GM13977 (cell line): ENCODE measurements around the gene CHPT1.

Experiments used
- DNase-seq: peaks from one replicate; pipeline ENCODE4 v3.0.0; 2012; ENCODE audit warnings: low spot score
- in situ Hi-C: fragments of 300-500 bp; cut with MboI; formaldehyde crosslinking; loops from one replicate; pipeline ENCODE4 v1.12.0; 2022; ENCODE audit warnings: low sequenced_read_pairs, low pct_unique_long_range_greater_than_20kb, mixed read lengths, inconsistent platforms; ENCODE audit not compliant: unreplicated experiment
- TF ChIP-seq, protein P1 (sequence below): IDR thresholded peaks from 2 replicates; pipeline ENCODE4 v1.5.1; 2012; ENCODE audit warnings: mild to moderate bottlenecking, control low read depth; ENCODE audit not compliant: insufficient read depth; ENCODE audit errors: extremely low read depth, missing control alignments

The CHPT1 gene

DNA sequence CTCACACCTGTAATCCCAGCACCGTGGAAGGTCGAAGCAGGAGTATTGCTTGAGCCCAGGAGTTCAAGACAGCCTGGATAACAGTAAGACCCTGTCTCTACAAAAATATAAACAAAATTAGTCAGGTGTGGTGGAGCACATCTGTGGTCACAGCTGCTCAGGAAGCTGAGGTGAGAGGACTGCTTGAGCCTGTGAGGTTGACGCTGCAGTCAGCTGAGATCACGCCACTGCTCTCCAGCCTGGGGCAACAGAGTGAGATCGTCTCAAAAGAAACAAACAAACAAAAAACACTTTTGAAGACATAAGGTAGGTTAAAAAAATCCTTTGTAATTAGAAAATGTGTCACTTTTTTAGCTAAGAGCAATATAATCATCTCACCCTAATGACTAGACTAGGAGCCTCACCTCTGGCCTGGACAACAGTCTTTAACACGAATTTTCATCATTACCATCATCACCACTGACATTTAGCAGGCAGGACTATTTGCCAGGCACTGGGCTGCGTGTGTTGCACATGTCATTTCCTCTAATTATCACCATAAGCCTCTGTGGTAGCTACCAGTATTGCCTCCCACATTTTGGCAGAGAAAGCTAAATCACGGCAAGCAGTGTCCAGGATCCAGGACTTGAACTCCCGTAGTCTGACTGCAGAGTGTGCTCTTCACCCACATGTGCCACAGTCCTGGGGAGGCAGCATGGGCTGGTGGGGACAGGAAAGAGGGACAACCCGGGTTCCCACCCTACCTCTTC is 46.5 kb downstream of the CHPT1 start:
- DNase-seq, result peak; percentile 33
- in situ Hi-C loops, result no loop called here
- TF ChIP-seq, protein P1, sequence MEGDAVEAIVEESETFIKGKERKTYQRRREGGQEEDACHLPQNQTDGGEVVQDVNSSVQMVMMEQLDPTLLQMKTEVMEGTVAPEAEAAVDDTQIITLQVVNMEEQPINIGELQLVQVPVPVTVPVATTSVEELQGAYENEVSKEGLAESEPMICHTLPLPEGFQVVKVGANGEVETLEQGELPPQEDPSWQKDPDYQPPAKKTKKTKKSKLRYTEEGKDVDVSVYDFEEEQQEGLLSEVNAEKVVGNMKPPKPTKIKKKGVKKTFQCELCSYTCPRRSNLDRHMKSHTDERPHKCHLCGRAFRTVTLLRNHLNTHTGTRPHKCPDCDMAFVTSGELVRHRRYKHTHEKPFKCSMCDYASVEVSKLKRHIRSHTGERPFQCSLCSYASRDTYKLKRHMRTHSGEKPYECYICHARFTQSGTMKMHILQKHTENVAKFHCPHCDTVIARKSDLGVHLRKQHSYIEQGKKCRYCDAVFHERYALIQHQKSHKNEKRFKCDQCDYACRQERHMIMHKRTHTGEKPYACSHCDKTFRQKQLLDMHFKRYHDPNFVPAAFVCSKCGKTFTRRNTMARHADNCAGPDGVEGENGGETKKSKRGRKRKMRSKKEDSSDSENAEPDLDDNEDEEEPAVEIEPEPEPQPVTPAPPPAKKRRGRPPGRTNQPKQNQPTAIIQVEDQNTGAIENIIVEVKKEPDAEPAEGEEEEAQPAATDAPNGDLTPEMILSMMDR, result peak; percentile 27

DNA sequence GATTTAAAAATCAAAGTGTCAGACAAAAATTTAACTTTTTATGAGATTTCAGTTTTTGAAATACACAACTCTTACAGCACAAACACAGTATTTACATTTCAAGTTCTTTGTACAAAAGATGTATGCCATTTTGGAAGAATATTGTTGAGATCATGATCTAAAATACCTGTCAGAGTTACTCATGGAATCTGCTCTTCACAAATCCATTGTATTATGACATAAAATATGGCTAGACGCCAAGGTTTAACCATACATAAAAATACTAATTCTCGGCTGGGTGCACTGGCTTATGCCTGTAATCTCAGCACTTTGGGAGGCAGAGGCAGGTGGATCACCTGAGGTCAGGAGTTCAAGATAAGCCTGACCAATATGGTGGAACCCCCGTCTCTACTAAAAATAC is 48.0 kb downstream of the CHPT1 start:
- no peak for DNase-seq
- in situ Hi-C loops, result no loop called here
- TF ChIP-seq, protein P1, result no peak

DNA sequence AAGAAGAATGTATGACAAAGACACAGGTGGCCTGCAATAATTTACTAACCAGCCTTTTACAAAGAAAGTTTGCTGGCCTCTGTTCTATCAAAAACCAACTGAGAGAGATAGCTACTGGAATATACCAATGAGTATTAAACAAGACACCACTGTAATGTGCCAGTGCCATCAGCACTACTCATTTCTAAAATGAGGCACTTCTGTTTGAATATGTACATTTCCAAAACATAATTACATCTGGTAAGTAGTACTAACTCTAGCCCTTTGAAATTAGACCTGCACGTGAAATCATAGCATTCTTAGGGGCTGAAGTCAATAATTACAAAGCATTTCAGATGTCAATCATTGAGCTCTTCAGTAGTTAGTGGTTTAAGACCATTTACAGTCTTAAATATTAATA is 48.8 kb downstream of the CHPT1 start:
- in situ Hi-C loops, result no loop called here
- DNase-seq, result no peak
- TF ChIP-seq, protein P1, result no peak

DNA sequence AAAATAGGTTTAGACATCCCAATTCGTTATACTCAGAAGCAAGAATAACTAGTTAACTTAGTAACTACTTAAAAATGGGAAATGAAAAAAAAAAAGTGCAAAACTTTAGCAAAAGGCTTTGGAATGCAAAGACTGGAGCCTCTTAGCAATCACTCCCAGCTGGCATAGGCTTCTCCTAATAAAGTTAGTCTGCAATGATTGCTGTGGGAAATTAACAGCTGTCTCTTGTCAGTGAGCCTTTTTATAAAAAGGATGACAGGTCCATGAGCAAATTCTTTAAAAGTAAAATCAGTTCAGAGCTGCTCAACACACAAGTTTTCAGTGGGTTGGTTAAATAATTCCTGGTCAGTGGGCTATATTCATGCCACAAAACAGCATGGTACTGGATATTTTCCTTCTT is 49.2 kb downstream of the CHPT1 start:
- in situ Hi-C loops, result no loop called here
- TF ChIP-seq, protein P1, result no peak
- DNase-seq, result no peak

DNA sequence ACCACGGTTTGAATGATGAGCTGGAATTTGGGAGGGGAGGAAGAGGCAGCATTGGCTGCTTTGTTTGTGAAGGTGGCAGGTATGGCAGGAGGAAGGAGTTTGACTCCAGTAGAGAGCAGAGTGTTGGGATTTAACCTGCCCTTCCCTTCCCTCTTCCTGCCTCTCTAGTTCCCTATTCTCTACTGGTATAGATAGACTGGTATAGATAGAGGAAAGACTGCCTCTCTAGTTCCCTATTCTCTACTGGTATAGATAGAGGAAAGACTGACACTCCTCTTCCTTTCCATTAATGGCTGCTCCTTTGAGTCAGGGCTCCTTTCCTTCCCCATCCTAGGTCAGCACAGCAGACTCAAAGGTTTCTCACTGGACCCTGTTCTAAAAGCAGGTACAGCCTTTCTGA is 50.3 kb downstream of the CHPT1 start:
- DNase-seq, result no peak
- TF ChIP-seq, protein P1, result no peak
- in situ Hi-C loops, result no loop called here

DNA sequence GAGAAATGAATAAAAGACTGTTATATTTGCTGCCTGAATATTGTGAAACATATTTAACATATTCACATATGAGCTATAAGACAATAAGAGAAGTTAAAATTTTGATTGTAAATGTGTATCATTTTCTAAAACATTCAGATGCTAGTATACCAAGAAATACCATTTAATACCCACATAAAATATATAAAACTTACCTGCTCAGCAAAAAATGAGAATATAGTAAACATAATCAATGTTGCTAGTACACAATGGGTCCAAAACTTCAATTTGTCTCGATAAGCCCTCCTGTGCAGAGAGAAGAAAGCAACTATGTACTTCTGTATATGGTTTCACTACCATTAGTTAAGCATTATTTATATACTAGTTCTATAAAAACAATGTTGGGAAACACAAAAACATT is 51.5 kb downstream of the CHPT1 start:
- in situ Hi-C loops, result no loop called here
- no peak for DNase-seq
- TF ChIP-seq, protein P1, result no peak
